ENCODE data around the gene RBKS. TPM values are rescaled to one million over a fixed set of nuclear protein-coding genes. Genes with fewer than 3 reads are reported as not detected.

RBKS gene
- polyA plus RNA-seq, 1 donor (not counting 4 experiments of a cell fraction or from before 2014, with no cell fraction given): 1.9 TPM

- TF ChIP-seq CTCF (optimal IDR thresholded peaks at IDR 0.05 in 1 of 3, IDR thresholded peaks at IDR 0.05 in 1 of 3, conservative IDR thresholded peaks at IDR 0.05 in 1 of 3; ENCODE audit: extremely low read depth in 1 of 3, insufficient read depth in 2 of 3, low read length in 3 of 3) (no peak), EZH2 (IDR thresholded peaks at IDR 0.05; ENCODE audit: low read length) (no peak)
- H2AFZ ChIP-seq (ENCODE audit: control insufficient read depth, low read length): no peak overlapping the region
- FAIRE-seq (no peak), DNase-seq (ENCODE audit: low read depth, low spot score) (no peak)
- no peaks in the 10 kb centered on the region for H3K27me3 ChIP-seq (ENCODE audit: control insufficient read depth, extremely low read depth, insufficient read depth, low read length)
- dilution Hi-C loops (cut with MboI; ENCODE audit: extremely low pct_ligation_motif_present, low sequenced_read_pairs): no loop called here
- no peaks in the 10 kb centered on the region for H3K36me3 ChIP-seq (ENCODE audit: control insufficient read depth in 2 of 2, extremely low read depth in 1 of 2, insufficient read depth in 2 of 2, low read length in 2 of 2)
- H3K4me3 ChIP-seq (ENCODE audit: control insufficient read depth in 2 of 3, extremely low read depth in 1 of 3, insufficient read depth in 2 of 3, low read depth in 1 of 3, low read length in 3 of 3): no peak overlapping the region
- H3K27ac ChIP-seq (ENCODE audit: control insufficient read depth, insufficient read depth, low read length): no peak overlapping the region
- H3K9ac ChIP-seq (ENCODE audit: control insufficient read depth, extremely low read depth, insufficient read depth, low read length): no peak overlapping the region
- no peak overlapping the region for H3K4me2 ChIP-seq (ENCODE audit: control insufficient read depth, extremely low read depth, insufficient read depth, low read depth, low read length)
- H3K9me3 ChIP-seq (ENCODE audit: control insufficient read depth, low read depth, low read length): no peaks in the 10 kb centered on the region
- H4K20me1 ChIP-seq (ENCODE audit: control insufficient read depth, extremely low read depth, insufficient read depth, low read length): no peaks in the 10 kb centered on the region
- H3K4me1 ChIP-seq (ENCODE audit: control insufficient read depth, extremely low read depth, insufficient read depth, low read length): peaks cover 5% of the 10 kb centered on the region
- no peaks in the 10 kb centered on the region for H3K9me1 ChIP-seq (ENCODE audit: control insufficient read depth, extremely low read depth, insufficient read depth, low read length)
- no peaks in the 10 kb centered on the region for H3K79me2 ChIP-seq (ENCODE audit: control insufficient read depth, insufficient read depth, low read length)
Measured at GRCh38 chr2:27907547-27907946, 17.4 kb upstream of the RBKS start.

GRCh38 chr2:27906074-27906473 is 15.9 kb upstream of the RBKS start:
- no peaks in the 10 kb centered on the region for H3K36me3 ChIP-seq (ENCODE audit: control insufficient read depth in 2 of 2, extremely low read depth in 1 of 2, insufficient read depth in 2 of 2, low read length in 2 of 2)
- dilution Hi-C loops (cut with MboI; ENCODE audit: extremely low pct_ligation_motif_present, low sequenced_read_pairs): no loop called here
- H2AFZ ChIP-seq (ENCODE audit: control insufficient read depth, low read length): no peak overlapping the region
- no peak for FAIRE-seq
- no peaks in the 10 kb centered on the region for H3K27me3 ChIP-seq (ENCODE audit: control insufficient read depth, extremely low read depth, insufficient read depth, low read length)
- no peak overlapping the region for H3K4me2 ChIP-seq (ENCODE audit: control insufficient read depth, extremely low read depth, insufficient read depth, low read depth, low read length)
- no peak overlapping the region for H3K9ac ChIP-seq (ENCODE audit: control insufficient read depth, extremely low read depth, insufficient read depth, low read length)
- H3K9me3 ChIP-seq (ENCODE audit: control insufficient read depth, low read depth, low read length): no peaks in the 10 kb centered on the region
- no peaks in the 10 kb centered on the region for H4K20me1 ChIP-seq (ENCODE audit: control insufficient read depth, extremely low read depth, insufficient read depth, low read length)
- no peak for DNase-seq (ENCODE audit: low read depth, low spot score)
- no peak overlapping the region for H3K27ac ChIP-seq (ENCODE audit: control insufficient read depth, insufficient read depth, low read length)
- no peak for TF ChIP-seq CTCF (optimal IDR thresholded peaks at IDR 0.05 in 1 of 3, IDR thresholded peaks at IDR 0.05 in 1 of 3, conservative IDR thresholded peaks at IDR 0.05 in 1 of 3; ENCODE audit: extremely low read depth in 1 of 3, insufficient read depth in 2 of 3, low read length in 3 of 3)
- no peak for TF ChIP-seq EZH2 (IDR thresholded peaks at IDR 0.05; ENCODE audit: low read length)
- no peak overlapping the region for H3K4me3 ChIP-seq (ENCODE audit: control insufficient read depth in 2 of 3, extremely low read depth in 1 of 3, insufficient read depth in 2 of 3, low read depth in 1 of 3, low read length in 3 of 3)
- H3K79me2 ChIP-seq (ENCODE audit: control insufficient read depth, insufficient read depth, low read length): no peaks in the 10 kb centered on the region
- no peaks in the 10 kb centered on the region for H3K9me1 ChIP-seq (ENCODE audit: control insufficient read depth, extremely low read depth, insufficient read depth, low read length)
- H3K4me1 ChIP-seq (ENCODE audit: control insufficient read depth, extremely low read depth, insufficient read depth, low read length): peaks cover 5% of the 10 kb centered on the region

Data from keratinocyte (primary cell).